GM12878 (cell line): ENCODE results near the gene PLA2G2C. TPM values are rescaled to one million over a fixed set of nuclear protein-coding genes. Genes with fewer than 3 reads are reported as not detected.

Source experiments
- BRCA1 ChIP-seq: IDR thresholded peaks from 2 replicates; pipeline ENCODE4 v1.6.1; 2011; ENCODE audit warnings: low read depth, low read length, improper control_type of control experiment
- MYC ChIP-seq: IDR thresholded peaks from 2 replicates; pipeline ENCODE4 v1.6.1; 2011; ENCODE audit warnings: mild to moderate bottlenecking, low read length, moderate library complexity, inconsistent platforms; ENCODE audit not compliant: insufficient read depth, insufficient replicate concordance, insufficient read length, severe bottlenecking
- NFIC ChIP-seq: IDR thresholded peaks from 2 replicates; pipeline ENCODE4 v1.6.1; 2012; ENCODE audit warnings: low read depth, mild to moderate bottlenecking, inconsistent platforms, low read length, moderate library complexity
- NFXL1 ChIP-seq: fragments of 450-650 bp; IDR thresholded peaks from 2 replicates; pipeline ENCODE4 v1.6.1; 2017; ENCODE audit warnings: antibody characterized with exemption, mild to moderate bottlenecking, borderline replicate concordance
- RCOR1 ChIP-seq: conservative IDR thresholded peaks from 2 replicates; pipeline ENCODE4 v1.6.1; 2012; ENCODE audit warnings: low read depth, low read length, improper control_type of control experiment
- RUNX3 ChIP-seq: IDR thresholded peaks from 2 replicates; pipeline ENCODE4 v1.6.1; 2012; ENCODE audit warnings: low read length, inconsistent platforms
- SIX5 ChIP-seq: IDR thresholded peaks from 2 replicates; pipeline ENCODE4 v1.6.1; 2011; ENCODE audit warnings: mild to moderate bottlenecking, low read depth, low read length, moderate library complexity; ENCODE audit not compliant: severe bottlenecking
- SMAD1 ChIP-seq: fragments of 450-650 bp; IDR thresholded peaks from 2 replicates; pipeline ENCODE4 v1.6.1; 2018; ENCODE audit warnings: mild to moderate bottlenecking, low read depth; ENCODE audit not compliant: partially characterized antibody
- SREBF2 ChIP-seq: IDR thresholded peaks from 2 replicates; pipeline ENCODE4 v1.6.1; 2012; ENCODE audit warnings: mild to moderate bottlenecking, low read length
- SUZ12 ChIP-seq: fragments of 200-600 bp; sonication (generic); IDR thresholded peaks from one replicate; pipeline ENCODE4 v1.6.1; 2018; ENCODE audit warnings: antibody characterized with exemption, mild to moderate bottlenecking; ENCODE audit not compliant: unreplicated experiment
- TAF1 ChIP-seq: IDR thresholded peaks from 2 replicates; pipeline ENCODE4 v1.6.1; 2011; ENCODE audit warnings: mild to moderate bottlenecking, low read depth, low read length, borderline replicate concordance
- ZNF274 ChIP-seq: IDR thresholded peaks from one replicate; pipeline ENCODE4 v1.8.0; 2011; ENCODE audit not compliant: insufficient read length, insufficient read depth
- ZNF384 ChIP-seq: IDR thresholded peaks from 2 replicates; pipeline ENCODE4 v1.6.1; 2012; ENCODE audit warnings: low read depth, mild to moderate bottlenecking, low read length, improper control_type of control experiment, borderline replicate concordance
- ZSCAN29 ChIP-seq: fragments of 450-650 bp; IDR thresholded peaks from 2 replicates; pipeline ENCODE4 v1.6.1; 2017; ENCODE audit warnings: mild to moderate bottlenecking, moderate library complexity
- polyA plus RNA-seq, 11 experiments: library from polyadenylated mRNA; depleted of rRNA in 4 of 11; unstranded in 6 of 11; stranded (reverse) in 5 of 11; fragments of >200 nt; fragmentation: Nextera tagmentation in 4 of 11; fragmentation: Illumina TruSeq in 1 of 11; extraction: Ambion mirVana in 4 of 11; extraction: Trizol in 1 of 11; gene quantifications; 1 replicate in 1 of 11; 2 replicates in 10 of 11; pipeline versions ENCODE4 v1.2.1 to v1.2.3, GENCODE V29; 2011 to 2016; ENCODE audit warnings: inconsistent platforms in 2 of 11, missing spikeins in 2 of 11, low read depth in 1 of 11
- total RNA-seq, 4 experiments: library from RNA; depleted of rRNA in 3 of 4; stranded (reverse); fragments of >200 nt in 3 of 4; fragmentation: Illumina TruSeq in 1 of 4; extraction: Trizol in 1 of 4; gene quantifications; 2 replicates each; pipeline versions ENCODE4 v1.2.1 to v1.2.3, GENCODE V29; 2013 to 2021
- TF ChIP-seq, protein P1 (sequence below), 3 experiments: IDR thresholded peaks in 2 of 3; conservative IDR thresholded peaks in 1 of 3; 2 replicates each; pipeline ENCODE4 v1.5.1; 2011; ENCODE audit warnings: low read depth in 3 of 3, low read length in 3 of 3, mild to moderate bottlenecking in 3 of 3, control low read depth in 2 of 3, moderate library complexity in 2 of 3, inconsistent platforms in 1 of 3, mixed read lengths in 1 of 3; ENCODE audit not compliant: control insufficient read depth in 2 of 3, insufficient read depth in 1 of 3; ENCODE audit errors: extremely low read depth in 1 of 3
- TF ChIP-seq, protein P2 (sequence below): fragments of 450-650 bp; IDR thresholded peaks from 2 replicates; pipeline ENCODE4 v1.6.1; 2018; ENCODE audit warnings: borderline replicate concordance, mild to moderate bottlenecking; ENCODE audit not compliant: partially characterized antibody
- TF ChIP-seq, protein P3 (sequence below): fragments of 450-650 bp; formaldehyde crosslinking; IDR thresholded peaks from 2 replicates; pipeline ENCODE4 v1.4.0; 2022; ENCODE audit warnings: mild to moderate bottlenecking, moderate library complexity
- TF ChIP-seq, protein P4 (sequence below): fragments of 450-650 bp; conservative IDR thresholded peaks from 2 replicates; pipeline ENCODE4 v1.6.1; 2017; ENCODE audit warnings: mild to moderate bottlenecking, moderate library complexity
- TF ChIP-seq, protein P5 (sequence below): IDR thresholded peaks from 2 replicates; pipeline ENCODE4 v1.6.1; 2011; ENCODE audit warnings: low read depth, mild to moderate bottlenecking, low read length, moderate library complexity, borderline replicate concordance; ENCODE audit errors: extremely low read depth

PLA2G2C gene
- total and polyA plus RNA-seq, 10 of the 15 experiments (the other 5 are each of a cell fraction or from before 2014, with no cell fraction given): 0.05 TPM; not detected in 9

DNA sequence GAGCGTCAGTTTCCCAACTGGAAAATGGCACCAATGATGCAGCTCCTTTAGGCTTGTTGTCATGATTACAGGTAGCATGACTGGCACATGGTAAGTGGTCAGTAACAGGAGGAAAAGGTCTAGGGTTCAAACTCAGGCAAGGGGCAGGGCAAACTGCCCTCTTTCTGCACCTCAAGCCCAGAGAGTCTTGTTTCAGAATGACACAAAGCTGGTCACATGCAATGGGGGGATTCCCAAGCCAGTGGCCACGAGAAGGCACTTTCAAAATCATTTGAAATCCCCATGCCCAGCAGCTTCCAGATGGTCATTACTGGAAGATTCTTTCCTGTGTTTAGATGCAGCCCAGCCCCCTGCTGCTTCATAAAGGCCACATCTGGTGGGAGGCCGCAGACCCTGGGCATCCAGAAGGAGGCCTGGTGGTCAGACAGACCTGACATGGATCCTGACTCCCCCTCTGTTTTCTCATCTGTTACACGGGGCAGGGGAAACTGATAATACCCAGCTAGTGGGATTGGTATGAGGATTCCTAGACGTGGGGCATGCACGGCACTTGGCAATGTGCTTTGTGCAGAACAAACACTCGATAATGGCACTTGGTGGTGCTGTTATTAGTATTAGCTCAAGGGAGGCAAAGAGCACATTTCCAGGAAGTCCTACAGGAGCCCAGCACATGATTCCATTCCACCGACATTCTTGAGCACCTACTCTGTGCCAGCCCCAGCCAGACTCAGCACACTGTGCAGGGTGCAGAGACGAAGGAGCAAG, 60.1 kb downstream of the PLA2G2C start (continued):
- TF ChIP-seq, protein P1, sequence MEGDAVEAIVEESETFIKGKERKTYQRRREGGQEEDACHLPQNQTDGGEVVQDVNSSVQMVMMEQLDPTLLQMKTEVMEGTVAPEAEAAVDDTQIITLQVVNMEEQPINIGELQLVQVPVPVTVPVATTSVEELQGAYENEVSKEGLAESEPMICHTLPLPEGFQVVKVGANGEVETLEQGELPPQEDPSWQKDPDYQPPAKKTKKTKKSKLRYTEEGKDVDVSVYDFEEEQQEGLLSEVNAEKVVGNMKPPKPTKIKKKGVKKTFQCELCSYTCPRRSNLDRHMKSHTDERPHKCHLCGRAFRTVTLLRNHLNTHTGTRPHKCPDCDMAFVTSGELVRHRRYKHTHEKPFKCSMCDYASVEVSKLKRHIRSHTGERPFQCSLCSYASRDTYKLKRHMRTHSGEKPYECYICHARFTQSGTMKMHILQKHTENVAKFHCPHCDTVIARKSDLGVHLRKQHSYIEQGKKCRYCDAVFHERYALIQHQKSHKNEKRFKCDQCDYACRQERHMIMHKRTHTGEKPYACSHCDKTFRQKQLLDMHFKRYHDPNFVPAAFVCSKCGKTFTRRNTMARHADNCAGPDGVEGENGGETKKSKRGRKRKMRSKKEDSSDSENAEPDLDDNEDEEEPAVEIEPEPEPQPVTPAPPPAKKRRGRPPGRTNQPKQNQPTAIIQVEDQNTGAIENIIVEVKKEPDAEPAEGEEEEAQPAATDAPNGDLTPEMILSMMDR (IDR thresholded peaks at IDR 0.05 in 2 of 3, conservative IDR thresholded peaks at IDR 0.05 in 1 of 3; ENCODE audit: control insufficient read depth in 2 of 3, extremely low read depth in 1 of 3, insufficient read depth in 1 of 3, low read depth in 3 of 3, low read length in 3 of 3): no peak
- TF ChIP-seq, protein P2, sequence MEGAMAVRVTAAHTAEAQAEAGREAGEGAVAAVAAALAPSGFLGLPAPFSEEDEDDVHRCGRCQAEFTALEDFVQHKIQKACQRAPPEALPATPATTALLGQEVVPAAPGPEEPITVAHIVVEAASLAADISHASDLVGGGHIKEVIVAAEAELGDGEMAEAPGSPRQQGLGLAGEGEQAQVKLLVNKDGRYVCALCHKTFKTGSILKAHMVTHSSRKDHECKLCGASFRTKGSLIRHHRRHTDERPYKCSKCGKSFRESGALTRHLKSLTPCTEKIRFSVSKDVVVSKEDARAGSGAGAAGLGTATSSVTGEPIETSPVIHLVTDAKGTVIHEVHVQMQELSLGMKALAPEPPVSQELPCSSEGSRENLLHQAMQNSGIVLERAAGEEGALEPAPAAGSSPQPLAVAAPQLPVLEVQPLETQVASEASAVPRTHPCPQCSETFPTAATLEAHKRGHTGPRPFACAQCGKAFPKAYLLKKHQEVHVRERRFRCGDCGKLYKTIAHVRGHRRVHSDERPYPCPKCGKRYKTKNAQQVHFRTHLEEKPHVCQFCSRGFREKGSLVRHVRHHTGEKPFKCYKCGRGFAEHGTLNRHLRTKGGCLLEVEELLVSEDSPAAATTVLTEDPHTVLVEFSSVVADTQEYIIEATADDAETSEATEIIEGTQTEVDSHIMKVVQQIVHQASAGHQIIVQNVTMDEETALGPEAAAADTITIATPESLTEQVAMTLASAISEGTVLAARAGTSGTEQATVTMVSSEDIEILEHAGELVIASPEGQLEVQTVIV: no peak
- TF ChIP-seq, protein P3, sequence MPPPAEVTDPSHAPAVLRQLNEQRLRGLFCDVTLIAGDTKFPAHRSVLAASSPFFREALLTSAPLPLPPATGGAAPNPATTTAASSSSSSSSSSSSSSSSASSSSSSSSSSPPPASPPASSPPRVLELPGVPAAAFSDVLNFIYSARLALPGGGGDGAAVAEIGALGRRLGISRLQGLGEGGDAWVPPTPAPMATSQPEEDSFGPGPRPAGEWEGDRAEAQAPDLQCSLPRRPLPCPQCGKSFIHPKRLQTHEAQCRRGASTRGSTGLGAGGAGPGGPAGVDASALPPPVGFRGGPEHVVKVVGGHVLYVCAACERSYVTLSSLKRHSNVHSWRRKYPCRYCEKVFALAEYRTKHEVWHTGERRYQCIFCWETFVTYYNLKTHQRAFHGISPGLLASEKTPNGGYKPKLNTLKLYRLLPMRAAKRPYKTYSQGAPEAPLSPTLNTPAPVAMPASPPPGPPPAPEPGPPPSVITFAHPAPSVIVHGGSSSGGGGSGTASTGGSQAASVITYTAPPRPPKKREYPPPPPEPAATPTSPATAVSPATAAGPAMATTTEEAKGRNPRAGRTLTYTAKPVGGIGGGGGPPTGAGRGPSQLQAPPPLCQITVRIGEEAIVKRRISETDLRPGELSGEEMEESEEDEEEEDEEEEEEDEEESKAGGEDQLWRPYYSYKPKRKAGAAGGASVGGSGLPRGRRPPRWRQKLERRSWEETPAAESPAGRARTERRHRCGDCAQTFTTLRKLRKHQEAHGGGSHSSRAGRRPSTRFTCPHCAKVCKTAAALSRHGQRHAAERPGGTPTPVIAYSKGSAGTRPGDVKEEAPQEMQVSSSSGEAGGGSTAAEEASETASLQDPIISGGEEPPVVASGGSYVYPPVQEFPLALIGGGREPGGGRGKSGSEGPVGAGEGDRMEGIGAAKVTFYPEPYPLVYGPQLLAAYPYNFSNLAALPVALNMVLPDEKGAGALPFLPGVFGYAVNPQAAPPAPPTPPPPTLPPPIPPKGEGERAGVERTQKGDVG: no peak
- TF ChIP-seq SMAD1: no peak
- TF ChIP-seq, protein P4, sequence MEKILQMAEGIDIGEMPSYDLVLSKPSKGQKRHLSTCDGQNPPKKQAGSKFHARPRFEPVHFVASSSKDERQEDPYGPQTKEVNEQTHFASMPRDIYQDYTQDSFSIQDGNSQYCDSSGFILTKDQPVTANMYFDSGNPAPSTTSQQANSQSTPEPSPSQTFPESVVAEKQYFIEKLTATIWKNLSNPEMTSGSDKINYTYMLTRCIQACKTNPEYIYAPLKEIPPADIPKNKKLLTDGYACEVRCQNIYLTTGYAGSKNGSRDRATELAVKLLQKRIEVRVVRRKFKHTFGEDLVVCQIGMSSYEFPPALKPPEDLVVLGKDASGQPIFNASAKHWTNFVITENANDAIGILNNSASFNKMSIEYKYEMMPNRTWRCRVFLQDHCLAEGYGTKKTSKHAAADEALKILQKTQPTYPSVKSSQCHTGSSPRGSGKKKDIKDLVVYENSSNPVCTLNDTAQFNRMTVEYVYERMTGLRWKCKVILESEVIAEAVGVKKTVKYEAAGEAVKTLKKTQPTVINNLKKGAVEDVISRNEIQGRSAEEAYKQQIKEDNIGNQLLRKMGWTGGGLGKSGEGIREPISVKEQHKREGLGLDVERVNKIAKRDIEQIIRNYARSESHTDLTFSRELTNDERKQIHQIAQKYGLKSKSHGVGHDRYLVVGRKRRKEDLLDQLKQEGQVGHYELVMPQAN: no peak
- TF ChIP-seq SUZ12: no peak
- TF ChIP-seq NFXL1: no peak
- TF ChIP-seq, protein P5, sequence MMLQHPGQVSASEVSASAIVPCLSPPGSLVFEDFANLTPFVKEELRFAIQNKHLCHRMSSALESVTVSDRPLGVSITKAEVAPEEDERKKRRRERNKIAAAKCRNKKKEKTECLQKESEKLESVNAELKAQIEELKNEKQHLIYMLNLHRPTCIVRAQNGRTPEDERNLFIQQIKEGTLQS: no peak
- peak; percentile 69; the same call in 1 of the 2 replicates for TF ChIP-seq NFIC
- no peak for TF ChIP-seq MYC
- no peak for TF ChIP-seq BRCA1
- no peak for TF ChIP-seq SIX5
- TF ChIP-seq ZNF384: no peak
- TF ChIP-seq TAF1: no peak
- 0 out of 2 replicates have a peak, but pooled peaks have one; percentile 71 for TF ChIP-seq RCOR1
- TF ChIP-seq RUNX3: peak; percentile 89
- no peak for TF ChIP-seq ZNF274
- TF ChIP-seq ZSCAN29: no peak
- TF ChIP-seq SREBF2: no peak
